ENCODE data around the gene TM2D3. TPM values are rescaled to one million over a fixed set of nuclear protein-coding genes. Genes with fewer than 3 reads are reported as not detected.

Gene TM2D3
- total and polyA plus RNA-seq, 2 experiments from 2014 or later: 49.0 to 58.3 TPM

DNA sequence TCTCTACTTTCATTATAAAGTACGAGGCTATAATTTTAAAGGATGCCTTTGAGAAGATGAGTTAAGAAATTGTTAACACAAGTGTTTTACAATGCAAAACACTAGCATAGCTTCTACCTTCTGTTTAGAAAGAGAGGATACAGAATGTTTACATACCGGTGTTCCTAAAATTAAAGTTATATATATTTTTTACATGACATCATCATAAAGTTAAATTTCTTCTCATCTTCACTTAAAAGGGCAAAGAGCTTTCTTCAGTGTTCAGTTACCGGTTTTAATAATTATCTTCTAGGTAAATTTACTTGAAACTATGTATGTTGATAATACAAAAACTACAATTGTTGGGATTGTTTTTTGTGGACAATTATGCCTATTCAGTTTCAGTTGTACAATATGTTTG lies 32.7 kb upstream of the TM2D3 start:
- Histone ChIP-seq H3K4me3 (no peak overlapping the region), H3F3A (ENCODE audit: insufficient read depth) (peaks cover 16% of the 10 kb centered on the region), H3K9me2 (ENCODE audit: insufficient read depth) (0 out of 2 replicates have a peak, but pooled peaks cover 8% of the 10 kb centered on the region), H3K4me2 (ENCODE audit: unreplicated experiment) (no peak overlapping the region), H3K27ac (peak overlapping the region; percentile 49), H2AFZ (no peak overlapping the region), H3K4me1 (ENCODE audit: insufficient read depth) (peaks cover 18% of the 10 kb centered on the region), H3K79me2 (ENCODE audit: insufficient read depth) (no peaks in the 10 kb centered on the region), H4K20me1 (ENCODE audit: insufficient read depth) (no peaks in the 10 kb centered on the region), H3K9me3 (ENCODE audit: low read depth) (no peaks in the 10 kb centered on the region), H3K27me3 (replicated peaks; ENCODE audit: insufficient read depth) (no peaks in the 10 kb centered on the region), H3K36me3 (ENCODE audit: low read depth) (0 out of 2 replicates have a peak, but pooled peaks cover 16% of the 10 kb centered on the region), H3K9ac (no peak overlapping the region)
- 98 to 100% methylated on average over 3 of the region's 3 CpGs for WGBS, 2 experiments (ENCODE audit: low coverage in 1 of 2, low lambda C conversion rate in 2 of 2, missing lambda C conversion rate in 2 of 2)
- DNase-seq: no peak
- TF ChIP-seq EZH2 (IDR thresholded peaks at IDR 0.05; ENCODE audit: insufficient read depth, poor library complexity, severe bottlenecking) (no peak), EZH2phosphoT487 (IDR thresholded peaks at IDR 0.05; ENCODE audit: insufficient read depth, low read depth) (no peak)
- in situ Hi-C loops (cut with MboI): no loop called here

DNA sequence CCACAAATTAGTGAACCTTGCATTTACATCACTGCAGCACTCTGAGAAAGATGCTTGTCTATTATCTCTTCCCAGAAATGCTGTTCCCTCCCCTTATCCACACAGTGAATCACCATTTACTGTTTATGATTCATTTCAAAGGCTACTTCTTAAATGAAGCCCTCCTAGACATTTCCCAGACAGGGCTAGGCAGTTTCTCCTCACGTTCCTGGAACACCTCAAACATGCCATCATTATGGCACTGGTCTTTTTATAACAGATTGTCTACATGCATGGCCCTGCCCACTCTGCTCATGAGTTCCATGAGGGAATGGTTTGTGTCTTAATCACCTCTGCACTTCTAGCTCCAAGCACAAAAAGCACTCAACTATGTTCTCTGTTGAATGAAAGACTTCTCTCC lies 32.2 kb upstream of the TM2D3 start:
- Histone ChIP-seq H3K4me2 (ENCODE audit: unreplicated experiment) (no peak overlapping the region), H3K4me1 (ENCODE audit: insufficient read depth) (peaks cover 18% of the 10 kb centered on the region), H2AFZ (no peak overlapping the region), H3K9me3 (ENCODE audit: low read depth) (no peaks in the 10 kb centered on the region), H3K27ac (peak overlapping the region; percentile 49), H3K9ac (no peak overlapping the region), H3F3A (ENCODE audit: insufficient read depth) (peaks cover 16% of the 10 kb centered on the region), H3K9me2 (ENCODE audit: insufficient read depth) (0 out of 2 replicates have a peak, but pooled peaks cover 4% of the 10 kb centered on the region), H3K27me3 (replicated peaks; ENCODE audit: insufficient read depth) (no peaks in the 10 kb centered on the region), H3K79me2 (ENCODE audit: insufficient read depth) (no peaks in the 10 kb centered on the region), H3K36me3 (ENCODE audit: low read depth) (0 out of 2 replicates have a peak, but pooled peaks cover 16% of the 10 kb centered on the region), H3K4me3 (no peak overlapping the region), H4K20me1 (ENCODE audit: insufficient read depth) (no peaks in the 10 kb centered on the region)
- TF ChIP-seq EZH2 (IDR thresholded peaks at IDR 0.05; ENCODE audit: insufficient read depth, poor library complexity, severe bottlenecking): no peak
- no peak for TF ChIP-seq EZH2phosphoT487 (IDR thresholded peaks at IDR 0.05; ENCODE audit: insufficient read depth, low read depth)
- peak; percentile 91 for DNase-seq
- in situ Hi-C loops (cut with MboI): no loop called here
- 3 to 7% methylated on average over 1 of the region's 1 CpG for WGBS, 2 experiments (ENCODE audit: low coverage in 1 of 2, low lambda C conversion rate in 2 of 2, missing lambda C conversion rate in 2 of 2)

DNA sequence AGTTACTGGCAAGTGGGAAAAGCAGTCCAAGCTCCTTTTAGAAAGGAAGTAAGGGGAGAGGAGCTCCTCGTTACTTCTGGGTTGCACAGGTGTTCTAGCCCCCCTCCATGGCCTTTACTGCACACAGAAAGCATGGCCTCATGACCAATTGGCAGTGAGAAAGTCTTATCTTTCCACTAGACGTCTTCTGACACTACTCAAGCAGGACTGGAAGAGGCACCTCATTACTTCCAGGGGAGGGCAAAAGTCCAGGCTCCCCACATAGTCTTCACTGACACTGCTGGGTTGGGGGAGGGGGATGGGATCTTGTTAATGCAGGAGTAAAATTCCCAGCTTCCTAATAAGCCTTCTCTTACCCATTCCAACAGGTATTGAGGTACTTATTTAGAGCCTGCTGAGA lies 27.6 kb upstream of the TM2D3 start:
- H3K4me2 ChIP-seq (ENCODE audit: unreplicated experiment): no peak overlapping the region
- H3K27ac ChIP-seq: no peak overlapping the region
- H3F3A ChIP-seq (ENCODE audit: insufficient read depth): peaks cover 37% of the 10 kb centered on the region

DNA sequence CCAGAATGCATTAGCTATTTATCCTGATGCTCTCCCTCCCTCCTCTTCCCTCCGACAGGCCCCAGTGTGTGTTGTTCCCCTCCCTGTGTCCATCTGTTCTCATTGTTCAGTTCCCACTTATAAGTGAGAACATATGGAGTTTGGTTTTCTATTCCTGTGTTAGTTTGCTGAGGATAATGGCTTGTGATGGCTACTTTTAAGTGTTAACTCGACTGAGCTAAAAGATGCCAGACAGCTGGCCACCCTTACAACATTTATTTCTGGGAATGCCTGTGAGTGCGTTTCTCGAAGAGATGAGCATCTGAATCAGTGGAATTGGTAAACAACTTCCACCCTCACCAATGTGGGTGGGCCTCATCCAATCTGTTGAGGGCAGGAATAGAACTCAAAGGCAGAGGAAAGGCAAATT lies 24.7 kb upstream of the TM2D3 start:
- Histone ChIP-seq H3K27ac (peak overlapping the region; percentile 93), H3K9me2 (ENCODE audit: insufficient read depth) (no peaks in the 10 kb centered on the region), H4K20me1 (ENCODE audit: insufficient read depth) (no peaks in the 10 kb centered on the region), H3K4me3 (no peak overlapping the region), H3K9ac (0 out of 2 replicates have a peak overlapping the region, but pooled peaks have one; percentile 74), H3K4me1 (ENCODE audit: insufficient read depth) (peaks cover 31% of the 10 kb centered on the region), H3K27me3 (replicated peaks; ENCODE audit: insufficient read depth) (no peaks in the 10 kb centered on the region), H3F3A (ENCODE audit: insufficient read depth) (peaks cover 39% of the 10 kb centered on the region), H3K36me3 (ENCODE audit: low read depth) (0 out of 2 replicates have a peak, but pooled peaks cover 18% of the 10 kb centered on the region), H3K9me3 (ENCODE audit: low read depth) (no peaks in the 10 kb centered on the region), H2AFZ (no peak overlapping the region), H3K4me2 (ENCODE audit: unreplicated experiment) (no peak overlapping the region), H3K79me2 (ENCODE audit: insufficient read depth) (no peaks in the 10 kb centered on the region)
- DNase-seq: peak; percentile 44
- TF ChIP-seq EZH2phosphoT487 (IDR thresholded peaks at IDR 0.05; ENCODE audit: insufficient read depth, low read depth) (no peak), EZH2 (IDR thresholded peaks at IDR 0.05; ENCODE audit: insufficient read depth, poor library complexity, severe bottlenecking) (no peak)
- in situ Hi-C loops (cut with MboI): no loop called here
- 20 to 22% methylated on average over 4 of the region's 4 CpGs for WGBS, 2 experiments (ENCODE audit: low coverage in 1 of 2, low lambda C conversion rate in 2 of 2, missing lambda C conversion rate in 2 of 2)

More for the DNA sequence above, 27.6 kb upstream of the TM2D3 start:
- Histone ChIP-seq H4K20me1 (ENCODE audit: insufficient read depth) (no peaks in the 10 kb centered on the region), H3K79me2 (ENCODE audit: insufficient read depth) (no peaks in the 10 kb centered on the region), H3K4me3 (no peak overlapping the region), H3K36me3 (ENCODE audit: low read depth) (0 out of 2 replicates have a peak, but pooled peaks cover 17% of the 10 kb centered on the region), H3K27me3 (replicated peaks; ENCODE audit: insufficient read depth) (no peaks in the 10 kb centered on the region), H3K9ac (no peak overlapping the region), H3K9me2 (ENCODE audit: insufficient read depth) (no peaks in the 10 kb centered on the region), H3K9me3 (ENCODE audit: low read depth) (no peaks in the 10 kb centered on the region), H2AFZ (no peak overlapping the region), H3K4me1 (ENCODE audit: insufficient read depth) (peaks cover 36% of the 10 kb centered on the region)
- in situ Hi-C loops (cut with MboI): no loop called here
- WGBS, 2 experiments (ENCODE audit: low coverage in 1 of 2, low lambda C conversion rate in 2 of 2, missing lambda C conversion rate in 2 of 2): 86 to 94% methylated on average over 2 of the region's 2 CpGs
- TF ChIP-seq EZH2phosphoT487 (IDR thresholded peaks at IDR 0.05; ENCODE audit: insufficient read depth, low read depth) (no peak), EZH2 (IDR thresholded peaks at IDR 0.05; ENCODE audit: insufficient read depth, poor library complexity, severe bottlenecking) (no peak)
- DNase-seq: no peak

All from GM23248 (cell line).